ENCODE data around the gene KNDC1.

KNDC1 gene

GRCh38 chr10:133274751-133275683, 115.0 kb downstream of the KNDC1 start:
- peak; percentile 45 to 57 for DNase-seq (ENCODE audit: low read depth in 2 of 2)

- DNase-seq (ENCODE audit: low read depth in 2 of 2), result peak in 1 of 2 donors; percentile 33
Measured at GRCh38 chr10:133275684-133276092, 115.7 kb downstream of the KNDC1 start.
